Loucy (cell line): Measurements from ENCODE around the gene SUSD3.

Source experiments
- EZH2phosphoT487 ChIP-seq: fragments of 200-600 bp; IDR thresholded peaks from 2 replicates; pipeline ENCODE4 v1.6.1; 2018; ENCODE audit warnings: antibody characterized with exemption, mild to moderate bottlenecking, moderate library complexity, borderline replicate concordance
- TF ChIP-seq, protein P1 (sequence below): fragments of 200-600 bp; sonication (generic); conservative IDR thresholded peaks from 2 replicates; pipeline ENCODE4 v1.5.1; 2014; ENCODE audit warnings: mild to moderate bottlenecking, antibody characterized with exemption, low read length

DNA sequence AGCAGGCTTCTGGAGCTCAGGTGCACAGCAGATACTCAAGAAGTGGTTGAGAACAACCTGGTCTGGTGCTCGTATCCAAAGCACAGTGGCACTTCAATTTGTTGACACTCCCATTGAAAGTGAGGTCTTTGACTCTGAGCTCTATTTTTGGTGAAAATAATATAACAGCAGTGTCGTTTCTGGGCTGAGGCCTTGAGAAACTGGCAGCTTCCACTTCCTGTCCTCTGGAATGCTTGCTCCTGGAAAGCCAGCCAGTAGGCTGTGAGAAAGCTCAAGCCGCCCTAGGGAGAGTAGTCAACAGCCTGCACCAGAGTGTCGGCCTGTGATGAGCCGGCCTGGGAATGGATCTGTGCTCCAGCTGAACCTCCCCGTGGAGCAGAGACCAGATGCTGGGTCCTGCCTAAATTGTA, 6.8 kb upstream of the SUSD3 start:
- TF ChIP-seq, protein P1, sequence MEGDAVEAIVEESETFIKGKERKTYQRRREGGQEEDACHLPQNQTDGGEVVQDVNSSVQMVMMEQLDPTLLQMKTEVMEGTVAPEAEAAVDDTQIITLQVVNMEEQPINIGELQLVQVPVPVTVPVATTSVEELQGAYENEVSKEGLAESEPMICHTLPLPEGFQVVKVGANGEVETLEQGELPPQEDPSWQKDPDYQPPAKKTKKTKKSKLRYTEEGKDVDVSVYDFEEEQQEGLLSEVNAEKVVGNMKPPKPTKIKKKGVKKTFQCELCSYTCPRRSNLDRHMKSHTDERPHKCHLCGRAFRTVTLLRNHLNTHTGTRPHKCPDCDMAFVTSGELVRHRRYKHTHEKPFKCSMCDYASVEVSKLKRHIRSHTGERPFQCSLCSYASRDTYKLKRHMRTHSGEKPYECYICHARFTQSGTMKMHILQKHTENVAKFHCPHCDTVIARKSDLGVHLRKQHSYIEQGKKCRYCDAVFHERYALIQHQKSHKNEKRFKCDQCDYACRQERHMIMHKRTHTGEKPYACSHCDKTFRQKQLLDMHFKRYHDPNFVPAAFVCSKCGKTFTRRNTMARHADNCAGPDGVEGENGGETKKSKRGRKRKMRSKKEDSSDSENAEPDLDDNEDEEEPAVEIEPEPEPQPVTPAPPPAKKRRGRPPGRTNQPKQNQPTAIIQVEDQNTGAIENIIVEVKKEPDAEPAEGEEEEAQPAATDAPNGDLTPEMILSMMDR: no peak
- no peak for TF ChIP-seq EZH2phosphoT487
